Measurements from ENCODE around the gene MBP. TPM values are rescaled to one million over a fixed set of nuclear protein-coding genes. Genes with fewer than 3 reads are reported as not detected.

MBP gene
- total and polyA plus RNA-seq, 4 experiments from 2014 or later = 92.2 to 187 (median 149) TPM

DNA sequence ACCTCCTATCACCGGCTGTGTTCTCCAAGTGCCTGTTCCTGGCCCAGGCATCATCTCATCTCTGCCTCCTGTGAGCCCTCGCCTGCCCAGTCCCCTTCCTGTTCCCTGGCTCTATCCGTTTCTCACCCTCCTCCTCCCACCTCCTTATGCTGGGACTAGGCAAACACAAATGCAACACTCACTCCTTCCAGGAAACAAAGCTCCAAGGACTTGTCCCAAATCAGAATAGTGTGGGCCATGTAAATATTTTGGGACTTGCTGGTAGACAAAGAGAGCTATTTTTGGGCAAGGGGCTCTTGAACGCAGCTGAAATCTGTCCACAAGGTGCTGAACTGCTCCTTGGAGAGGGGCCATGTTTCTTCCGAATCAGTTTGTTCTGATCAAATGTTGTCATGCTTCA is 25.3 kb downstream of the MBP start:
- H3K27ac Mint-ChIP-seq = peak overlapping the region; percentile 86 to 99 (median 97)
- Histone ChIP-seq H3K9me3 (ENCODE audit: control insufficient read depth in 1 of 2, low read length in 2 of 2) (no peaks in the 10 kb centered on the region), H3K27me3 (ENCODE audit: insufficient read depth, low read length) (no peaks in the 10 kb centered on the region), H3K4me3 (ENCODE audit: low read length in 2 of 2) (no peak overlapping the region), H3K36me3 (ENCODE audit: insufficient read depth, low read length) (peaks cover 15% of the 10 kb centered on the region), H3K27ac (ENCODE audit: low read depth, low read length) (peak overlapping the region; percentile 67), H3K4me1 (ENCODE audit: insufficient read depth, low read length) (peaks cover 98% of the 10 kb centered on the region)
- peaks cover 0 to 3% (median 0%) of the 10 kb centered on the region in 8 donors for H3K9me3 Mint-ChIP-seq
- POLR2A ChIA-PET (ENCODE audit: partially characterized antibody) = interaction anchor here (0.9 to 7.7 kb wide), 11 partner anchors 8 to 102 kb away, joined by 3 to 126 read pairs (median 13); partner anchors contain the start of gene MBP
- peak overlapping the region in 7 of 8 donors; percentile 77 to 92 (median 85) for H3K4me3 Mint-ChIP-seq
- intact Hi-C loops (cut with micrococcal nuclease) = loop anchor here (2.0 to 5.0 kb wide), 3 partner anchors 18 to 100 kb away; no protein-coding TSS in a partner anchor
- H3K4me1 Mint-ChIP-seq = peaks cover 77 to 97% (median 89%) of the 10 kb centered on the region in 4 donors
- CTCF ChIA-PET (ENCODE audit: partially characterized antibody) = interaction anchor here (1.0 to 4.0 kb wide), 7 partner anchors 15 to 107 kb away, joined by 4 to 32 read pairs (median 8); partner anchors contain the start of gene MBP
- H3K27me3 Mint-ChIP-seq = no peaks in the 10 kb centered on the region
- DNase-seq = no peak
- peaks cover 13 to 62% of the 10 kb centered on the region in 2 donors for H3K36me3 Mint-ChIP-seq

DNA sequence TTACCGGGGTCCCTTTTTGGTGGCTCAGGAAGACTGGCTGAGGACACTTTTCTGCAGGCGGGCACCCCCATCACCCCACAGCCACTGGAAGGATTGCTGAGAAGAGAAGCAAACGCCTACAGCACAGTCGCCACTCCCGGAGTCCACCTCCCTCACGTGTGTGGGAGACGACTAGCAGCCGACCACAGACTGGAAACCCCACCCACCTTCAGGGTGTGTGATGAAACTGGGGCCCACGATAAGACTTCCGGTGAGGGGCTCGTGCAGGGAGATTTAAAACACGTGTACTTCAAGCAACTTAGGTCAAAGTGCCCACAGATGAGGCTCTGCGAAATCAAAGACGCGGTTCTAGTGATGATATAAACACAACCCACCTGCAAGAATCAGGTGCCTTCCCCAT is 26.3 kb downstream of the MBP start:
- Mint-ChIP-seq H3K4me3 (peak overlapping the region; percentile 79 to 92 (median 85)), H3K27ac (peak overlapping the region; percentile 86 to 99 (median 97)), H3K27me3 (no peaks in the 10 kb centered on the region), H3K4me1 (peaks cover 81 to 97% (median 91%) of the 10 kb centered on the region in 4 donors), H3K9me3 (peaks cover 0 to 3% (median 0%) of the 10 kb centered on the region in 8 donors), H3K36me3 (peaks cover 13 to 65% of the 10 kb centered on the region in 2 donors)
- Histone ChIP-seq H3K4me1 (ENCODE audit: insufficient read depth, low read length) (peaks cover 98% of the 10 kb centered on the region), H3K27ac (ENCODE audit: low read depth, low read length) (peak overlapping the region; percentile 67), H3K4me3 (ENCODE audit: low read length in 2 of 2) (peak overlapping the region; percentile 7 to 25), H3K27me3 (ENCODE audit: insufficient read depth, low read length) (no peaks in the 10 kb centered on the region), H3K36me3 (ENCODE audit: insufficient read depth, low read length) (peaks cover 15% of the 10 kb centered on the region), H3K9me3 (ENCODE audit: control insufficient read depth in 1 of 2, low read length in 2 of 2) (no peaks in the 10 kb centered on the region)
- intact Hi-C loops (cut with micrococcal nuclease) = loop anchor here (1.0 to 5.0 kb wide), 4 partner anchors 18 to 101 kb away; no protein-coding TSS in a partner anchor
- ChIA-PET CTCF (ENCODE audit: partially characterized antibody) (interaction anchor here (0.9 to 4.0 kb wide), 9 partner anchors 17 to 106 kb away, joined by 3 to 19 read pairs (median 5); partner anchors contain the start of gene MBP), POLR2A (ENCODE audit: partially characterized antibody) (interaction anchor here (0.6 to 7.7 kb wide), 12 partner anchors 8 to 101 kb away, joined by 3 to 126 read pairs (median 10); partner anchors contain the start of gene MBP)
- DNase-seq = peak; percentile 88 to 94 (median 90)

DNA sequence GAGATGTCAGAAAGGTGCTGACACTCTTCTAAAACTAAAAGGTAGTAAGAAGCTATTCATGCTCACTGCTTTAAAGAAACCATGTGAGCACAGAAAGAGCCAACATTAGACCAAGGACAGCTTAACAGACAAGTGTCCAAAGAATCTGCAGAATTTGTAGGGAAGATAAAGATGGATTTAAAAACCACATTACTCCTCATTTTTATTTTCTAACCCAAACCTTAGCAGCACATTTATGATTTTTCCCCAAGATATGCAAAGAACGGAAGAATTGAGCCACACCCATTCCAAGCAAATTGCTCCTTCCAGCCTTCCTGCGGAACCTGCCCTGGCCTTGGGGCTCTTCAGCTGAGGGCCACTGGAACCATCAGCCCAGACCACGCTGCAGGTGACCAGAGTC is 26.9 kb downstream of the MBP start:
- Mint-ChIP-seq H3K4me3 (peak overlapping the region; percentile 79 to 92 (median 85)), H3K9me3 (peaks cover 0 to 3% (median 0%) of the 10 kb centered on the region in 8 donors), H3K4me1 (peaks cover 85 to 98% (median 91%) of the 10 kb centered on the region in 4 donors), H3K36me3 (peaks cover 13 to 61% of the 10 kb centered on the region in 2 donors), H3K27me3 (no peaks in the 10 kb centered on the region), H3K27ac (peak overlapping the region; percentile 86 to 99 (median 97))
- CTCF ChIA-PET (ENCODE audit: partially characterized antibody) = interaction anchor here (0.9 to 4.0 kb wide), 9 partner anchors 18 to 106 kb away, joined by 3 to 19 read pairs (median 4); no protein-coding TSS in a partner anchor
- POLR2A ChIA-PET (ENCODE audit: partially characterized antibody) = interaction anchor here (0.6 to 7.7 kb wide), 13 partner anchors 8 to 100 kb away, joined by 3 to 126 read pairs (median 3); partner anchors contain the start of gene MBP
- H3K36me3 ChIP-seq (ENCODE audit: insufficient read depth, low read length) = peaks cover 15% of the 10 kb centered on the region
- peak overlapping the region; percentile 25 for H3K4me3 ChIP-seq (ENCODE audit: low read length in 2 of 2)
- intact Hi-C loops (cut with micrococcal nuclease) = loop anchor here (1.0 to 5.0 kb wide), 4 partner anchors 19 to 102 kb away; no protein-coding TSS in a partner anchor
- DNase-seq = no peak
- H3K27ac ChIP-seq (ENCODE audit: low read depth, low read length) = peak overlapping the region; percentile 67
- H3K27me3 ChIP-seq (ENCODE audit: insufficient read depth, low read length) = no peaks in the 10 kb centered on the region
- H3K9me3 ChIP-seq (ENCODE audit: control insufficient read depth in 1 of 2, low read length in 2 of 2) = no peaks in the 10 kb centered on the region
- H3K4me1 ChIP-seq (ENCODE audit: insufficient read depth, low read length) = peaks cover 98% of the 10 kb centered on the region

DNA sequence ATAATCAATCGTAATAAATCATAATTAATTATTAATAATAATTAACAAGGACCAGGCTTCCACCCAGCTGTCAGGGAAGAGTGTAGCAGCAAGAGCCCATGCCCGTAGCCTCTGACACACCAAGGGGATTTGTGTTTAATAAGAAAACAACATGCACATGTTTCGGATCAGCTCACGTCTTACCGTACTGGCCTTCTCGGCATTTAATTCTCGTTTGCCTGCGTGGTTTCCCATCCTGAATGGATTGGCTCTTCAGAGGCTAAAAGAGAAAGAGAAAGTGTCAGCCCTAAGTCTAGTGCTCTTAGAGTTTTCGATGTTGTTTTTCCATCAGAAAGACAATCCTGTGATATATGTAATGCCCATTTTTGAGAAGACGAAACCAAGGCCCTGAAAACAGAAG is 27.6 kb downstream of the MBP start:
- H3K36me3 Mint-ChIP-seq = peaks cover 13 to 59% of the 10 kb centered on the region in 2 donors
- Histone ChIP-seq H3K9me3 (ENCODE audit: control insufficient read depth in 1 of 2, low read length in 2 of 2) (no peaks in the 10 kb centered on the region), H3K36me3 (ENCODE audit: insufficient read depth, low read length) (peaks cover 15% of the 10 kb centered on the region), H3K4me1 (ENCODE audit: insufficient read depth, low read length) (peaks cover 99% of the 10 kb centered on the region), H3K27ac (ENCODE audit: low read depth, low read length) (peak overlapping the region; percentile 67), H3K27me3 (ENCODE audit: insufficient read depth, low read length) (no peaks in the 10 kb centered on the region), H3K4me3 (ENCODE audit: low read length in 2 of 2) (peak overlapping the region; percentile 25)
- intact Hi-C loops (cut with micrococcal nuclease) = loop anchor here (5.0 kb wide), 2 partner anchors 37 to 102 kb away; no protein-coding TSS in a partner anchor
- H3K27ac Mint-ChIP-seq = peak overlapping the region; percentile 86 to 99 (median 97)
- H3K27me3 Mint-ChIP-seq = no peaks in the 10 kb centered on the region
- DNase-seq = peak in 3 of 5 donors; percentile 43 to 74 (median 53)
- ChIA-PET CTCF (ENCODE audit: partially characterized antibody) (interaction anchor here (0.9 to 2.6 kb wide), 9 partner anchors 19 to 107 kb away, joined by 3 to 16 read pairs (median 4); no protein-coding TSS in a partner anchor), POLR2A (ENCODE audit: partially characterized antibody) (interaction anchor here (1.3 to 7.7 kb wide), 10 partner anchors 15 to 81 kb away, joined by 3 to 126 read pairs (median 10); partner anchors contain the start of gene MBP)
- H3K9me3 Mint-ChIP-seq = peaks cover 0 to 5% (median 0%) of the 10 kb centered on the region in 8 donors
- H3K4me3 Mint-ChIP-seq = peak overlapping the region; percentile 79 to 92 (median 85)
- peaks cover 88 to 99% (median 93%) of the 10 kb centered on the region in 4 donors for H3K4me1 Mint-ChIP-seq

DNA sequence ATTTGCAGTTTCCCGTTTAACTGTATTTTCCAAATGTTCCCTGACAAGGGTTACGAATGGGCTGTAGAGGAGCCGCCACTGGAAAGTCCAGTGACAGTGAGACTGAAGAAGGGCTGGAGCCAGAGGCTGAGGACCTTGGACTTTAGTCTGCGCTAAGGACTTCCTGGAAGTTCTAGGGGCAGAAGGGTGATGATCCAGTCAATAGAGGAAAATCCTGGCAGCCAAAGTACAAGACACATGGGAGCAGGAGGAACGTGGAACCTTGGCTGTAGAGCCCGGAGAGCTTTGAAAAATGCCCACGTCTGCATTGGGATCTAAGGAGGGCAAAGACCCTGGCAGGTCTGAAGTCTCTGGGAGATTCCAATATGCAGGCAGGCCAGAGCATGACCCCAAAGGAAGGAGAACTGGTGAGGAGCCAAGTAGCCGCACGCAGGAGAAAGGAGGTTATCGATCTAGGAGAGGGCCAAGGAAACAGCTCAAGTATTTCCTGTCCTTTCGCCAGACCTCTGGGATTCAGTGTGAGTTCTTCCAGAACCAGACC is 28.5 kb downstream of the MBP start:
- Mint-ChIP-seq H3K4me1 (peaks cover 88 to 99% (median 93%) of the 10 kb centered on the region in 4 donors), H3K27ac (peak overlapping the region; percentile 87 to 98 (median 97)), H3K9me3 (peaks cover 0 to 5% (median 0%) of the 10 kb centered on the region in 8 donors), H3K36me3 (peaks cover 13 to 61% of the 10 kb centered on the region in 2 donors), H3K4me3 (peak overlapping the region; percentile 5 to 79 (median 60)), H3K27me3 (no peaks in the 10 kb centered on the region)
- CTCF ChIA-PET (ENCODE audit: partially characterized antibody) = interaction anchor here (1.5 to 2.6 kb wide), 3 partner anchors 36 to 49 kb away, joined by 3 to 16 read pairs (median 10); no protein-coding TSS in a partner anchor
- Histone ChIP-seq H3K27ac (ENCODE audit: low read depth, low read length) (peak overlapping the region; percentile 33), H3K27me3 (ENCODE audit: insufficient read depth, low read length) (no peaks in the 10 kb centered on the region), H3K36me3 (ENCODE audit: insufficient read depth, low read length) (peaks cover 15% of the 10 kb centered on the region), H3K4me3 (ENCODE audit: low read length in 2 of 2) (no peak overlapping the region), H3K9me3 (ENCODE audit: control insufficient read depth in 1 of 2, low read length in 2 of 2) (no peaks in the 10 kb centered on the region), H3K4me1 (ENCODE audit: insufficient read depth, low read length) (peaks cover 99% of the 10 kb centered on the region)
- no peak for DNase-seq
- intact Hi-C loops (cut with micrococcal nuclease) = no loop called here
- POLR2A ChIA-PET (ENCODE audit: partially characterized antibody) = interaction anchor here (1.3 to 7.7 kb wide), 7 partner anchors 18 to 50 kb away, joined by 3 to 126 read pairs (median 12); partner anchors contain the start of gene MBP

DNA sequence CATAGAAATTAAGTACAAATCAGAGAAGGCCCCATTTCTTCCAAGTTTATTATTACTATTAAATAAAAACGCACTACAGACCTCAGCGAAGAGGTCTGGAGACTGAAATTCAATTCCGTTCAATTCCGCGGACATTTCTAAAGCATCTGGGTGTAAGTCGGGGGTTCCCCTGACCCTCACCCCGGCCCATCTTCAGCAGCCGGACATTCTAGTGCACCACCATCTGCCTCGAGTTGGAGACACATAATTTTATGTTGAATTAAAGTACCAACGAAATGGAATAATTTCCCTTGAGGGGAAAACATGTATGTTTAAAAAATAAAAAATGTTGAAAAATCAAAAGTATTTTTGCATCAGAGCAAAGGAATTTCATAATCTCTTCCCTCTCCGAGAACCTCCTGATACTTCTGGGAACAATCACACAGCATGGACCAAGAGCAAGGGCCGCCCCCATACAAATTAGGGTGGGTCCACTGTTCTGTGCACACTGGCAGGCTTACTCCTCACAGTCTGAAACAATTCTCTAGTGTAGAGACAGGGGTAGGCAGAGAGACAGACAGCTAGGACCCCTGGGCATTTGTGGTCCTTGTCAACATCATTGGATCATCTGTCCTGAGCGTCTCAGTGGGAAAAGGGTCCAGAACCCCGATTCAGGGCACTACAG is 29.3 kb downstream of the MBP start:
- Histone ChIP-seq H3K27ac (ENCODE audit: low read depth, low read length) (peak overlapping the region; percentile 81), H3K36me3 (ENCODE audit: insufficient read depth, low read length) (peaks cover 15% of the 10 kb centered on the region), H3K4me1 (ENCODE audit: insufficient read depth, low read length) (peaks cover 99% of the 10 kb centered on the region), H3K27me3 (ENCODE audit: insufficient read depth, low read length) (no peaks in the 10 kb centered on the region), H3K9me3 (ENCODE audit: control insufficient read depth in 1 of 2, low read length in 2 of 2) (no peaks in the 10 kb centered on the region), H3K4me3 (ENCODE audit: low read length in 2 of 2) (no peak overlapping the region)
- POLR2A ChIA-PET (ENCODE audit: partially characterized antibody) = interaction anchor here (1.3 to 6.8 kb wide), 10 partner anchors 19 to 99 kb away, joined by 3 to 150 read pairs (median 30); partner anchors contain the start of gene MBP
- H3K4me3 Mint-ChIP-seq = peak overlapping the region in 6 of 8 donors; percentile 22 to 89 (median 44)
- CTCF ChIA-PET (ENCODE audit: partially characterized antibody) = interaction anchor here (1.2 to 2.4 kb wide), 5 partner anchors 17 to 104 kb away, joined by 4 to 10 read pairs (median 5); partner anchors contain the start of gene MBP
- peaks cover 13 to 61% of the 10 kb centered on the region in 2 donors for H3K36me3 Mint-ChIP-seq
- peak overlapping the region; percentile 87 to 98 (median 97) for H3K27ac Mint-ChIP-seq
- no peaks in the 10 kb centered on the region for H3K27me3 Mint-ChIP-seq
- intact Hi-C loops (cut with micrococcal nuclease) = no loop called here
- H3K4me1 Mint-ChIP-seq = peaks cover 85 to 99% (median 92%) of the 10 kb centered on the region in 4 donors
- peaks cover 0 to 5% (median 0%) of the 10 kb centered on the region in 8 donors for H3K9me3 Mint-ChIP-seq
- DNase-seq = no peak
